Ascending aorta (tissue), 2 donors: ENCODE results near the gene SPATA31C1. TPM values are rescaled to one million over a fixed set of nuclear protein-coding genes. Genes with fewer than 3 reads are reported as not detected.

Experiments used
- DNase-seq, 2 donors: peaks; one replicate each; pipeline ENCODE4 v3.0.0-alpha.2; 2019; ENCODE audit warnings: low spot score in 2 of 2
- H3K27ac ChIP-seq, 2 donors: fragments of 200-600 bp; sonication (generic); one replicate each; pipeline ENCODE4 v1.5.1; 2016 to 2017; ENCODE audit warnings: mild to moderate bottlenecking in 1 of 2
- H3K27me3 ChIP-seq: fragments of 200-600 bp; sonication (generic); one replicate; pipeline ENCODE4 v1.5.1; 2017
- H3K36me3 ChIP-seq, 2 donors: fragments of 200-600 bp; sonication (generic); one replicate each; pipeline ENCODE4 v1.5.1; 2016
- H3K4me1 ChIP-seq, 2 donors: fragments of 200-600 bp; sonication (generic); one replicate each; pipeline ENCODE4 v1.5.1; 2016 to 2017; ENCODE audit warnings: mild to moderate bottlenecking in 1 of 2
- H3K4me3 ChIP-seq, 2 donors: fragments of 200-600 bp; sonication (generic); one replicate each; pipeline ENCODE4 v1.5.1; 2016 to 2017; ENCODE audit warnings: mild to moderate bottlenecking in 1 of 2
- H3K9me3 ChIP-seq, 2 donors: fragments of 200-600 bp; sonication (generic); one replicate each; pipeline ENCODE4 v1.5.1; 2016
- CTCF ChIP-seq, 3 experiments: fragments of 200-600 bp in 2 of 3; fragments of 450-650 bp in 1 of 3; sonication (generic) in 2 of 3; IDR thresholded peaks; one replicate each; pipeline ENCODE4 v1.5.1; 2016 to 2019; ENCODE audit warnings: antibody characterized with exemption in 3 of 3, mild to moderate bottlenecking in 1 of 3, moderate library complexity in 1 of 3
- intact Hi-C: fragments of 100-400 bp; cut with DNase I; formaldehyde crosslinking; loops from one replicate; pipeline ENCODE4 v1.15.1; 2023
- total RNA-seq: library from RNA; depleted of rRNA; stranded (reverse); fragments of >200 nt; gene quantifications from one replicate; pipeline ENCODE4 v1.1.0, GENCODE V29; 2016

Gene SPATA31C1
- total RNA-seq, 1 donor from 2014 or later, result not detected

- Histone ChIP-seq H3K27me3 (no peaks in the 10 kb centered on the region), H3K36me3 (no peaks in the 10 kb centered on the region), H3K4me1 (no peaks in the 10 kb centered on the region), H3K9me3 (peaks cover 0 to 4% of the 10 kb centered on the region in 2 donors), H3K27ac (no peak overlapping the region), H3K4me3 (no peak overlapping the region)
- TF ChIP-seq CTCF (IDR thresholded peaks at IDR 0.05), result no peak
- intact Hi-C loops, result no loop called here
- DNase-seq, result no peak
These were observed 40.8 kb downstream of the SPATA31C1 start for GRCh38 chr9:87958591-87958990.

GRCh38 chr9:87959916-87960581, 42.3 kb downstream of the SPATA31C1 start:
- no peak overlapping the region for H3K27ac ChIP-seq
- DNase-seq, result no peak
- intact Hi-C loops, result no loop called here
- H3K27me3 ChIP-seq, result no peaks in the 10 kb centered on the region
- no peaks in the 10 kb centered on the region for H3K36me3 ChIP-seq
- H3K4me3 ChIP-seq, result no peak overlapping the region
- TF ChIP-seq CTCF (IDR thresholded peaks at IDR 0.05), result no peak
- peaks cover 0 to 4% of the 10 kb centered on the region in 2 donors for H3K9me3 ChIP-seq
- H3K4me1 ChIP-seq, result no peaks in the 10 kb centered on the region

- intact Hi-C loops, result no loop called here
- Histone ChIP-seq H3K4me1 (no peaks in the 10 kb centered on the region), H3K9me3 (peaks cover 0 to 4% of the 10 kb centered on the region in 2 donors), H3K27ac (no peak overlapping the region), H3K4me3 (no peak overlapping the region), H3K27me3 (no peaks in the 10 kb centered on the region), H3K36me3 (peaks cover 7 to 17% of the 10 kb centered on the region in 2 donors)
- no peak for DNase-seq
- TF ChIP-seq CTCF (IDR thresholded peaks at IDR 0.05), result no peak
These were observed 46.0 kb downstream of the SPATA31C1 start for GRCh38 chr9:87963770-87964169.

- H3K4me1 ChIP-seq, result no peaks in the 10 kb centered on the region
- intact Hi-C loops, result no loop called here
- H3K4me3 ChIP-seq, result no peak overlapping the region
- peaks cover 9 to 19% of the 10 kb centered on the region in 2 donors for H3K36me3 ChIP-seq
- no peaks in the 10 kb centered on the region for H3K27me3 ChIP-seq
- H3K27ac ChIP-seq, result no peak overlapping the region
- no peak for TF ChIP-seq CTCF (IDR thresholded peaks at IDR 0.05)
- DNase-seq, result no peak
- H3K9me3 ChIP-seq, result peaks cover 0 to 1% of the 10 kb centered on the region in 2 donors
These were observed 47.1 kb downstream of the SPATA31C1 start for GRCh38 chr9:87964826-87965225.

GRCh38 chr9:87968155-87968554, 50.4 kb downstream of the SPATA31C1 start:
- Histone ChIP-seq H3K9me3 (no peaks in the 10 kb centered on the region), H3K27me3 (no peaks in the 10 kb centered on the region), H3K4me3 (no peak overlapping the region), H3K27ac (no peak overlapping the region), H3K4me1 (no peaks in the 10 kb centered on the region), H3K36me3 (peaks cover 9 to 19% of the 10 kb centered on the region in 2 donors)
- no peak for DNase-seq
- intact Hi-C loops, result no loop called here
- TF ChIP-seq CTCF (IDR thresholded peaks at IDR 0.05), result no peak
